Mesendoderm (in vitro differentiated cells): Measurements from ENCODE around the gene SPRYD3.

Source experiments
- DNase-seq: peaks from one replicate; pipeline ENCODE4 v3.0.0; 2013
- H2AK5ac ChIP-seq: 2 replicates; pipeline ENCODE4 v1.6.1; 2013; ENCODE audit warnings: low read length, inconsistent platforms
- H2BK120ac ChIP-seq: 2 replicates; pipeline ENCODE4 v1.6.1; 2013; ENCODE audit warnings: low read depth, mild to moderate bottlenecking, low read length, moderate library complexity, mixed read lengths
- H2BK15ac ChIP-seq: replicated peaks from 2 replicates; pipeline ENCODE4 v1.6.1; 2013; ENCODE audit warnings: low read depth, mild to moderate bottlenecking, moderate library complexity
- H2BK5ac ChIP-seq: 2 replicates; pipeline ENCODE4 v1.6.1; 2013; ENCODE audit warnings: low read length, inconsistent platforms
- H3K18ac ChIP-seq: 2 replicates; pipeline ENCODE4 v1.6.1; 2013; ENCODE audit warnings: mild to moderate bottlenecking, low read length, mixed read lengths
- H3K23ac ChIP-seq: one replicate; pipeline ENCODE4 v1.6.1; 2013; ENCODE audit warnings: low read length
- H3K27ac ChIP-seq: 2 replicates; pipeline ENCODE4 v1.5.1; 2013; ENCODE audit warnings: low read depth, mild to moderate bottlenecking, inconsistent platforms, low read length, moderate library complexity
- H3K27me3 ChIP-seq: 2 replicates; pipeline ENCODE4 v1.6.1; 2013; ENCODE audit warnings: low read length, control low read depth, mild to moderate bottlenecking, inconsistent platforms; ENCODE audit not compliant: insufficient read depth, poor library complexity
- H3K36me3 ChIP-seq: 2 replicates; pipeline ENCODE4 v1.6.1; 2013; ENCODE audit warnings: low read length, inconsistent platforms; ENCODE audit not compliant: control insufficient read depth, insufficient read depth
- H3K4ac ChIP-seq: one replicate; pipeline ENCODE4 v1.6.1; 2013; ENCODE audit warnings: low read depth, mild to moderate bottlenecking, low read length, moderate library complexity
- H3K4me1 ChIP-seq: 2 replicates; pipeline ENCODE4 v1.6.1; 2013; ENCODE audit warnings: low read depth, low read length, inconsistent platforms; ENCODE audit not compliant: control insufficient read depth
- H3K4me2 ChIP-seq: 2 replicates; pipeline ENCODE4 v1.6.1; 2013; ENCODE audit warnings: low read length
- H3K4me3 ChIP-seq: 2 replicates; pipeline ENCODE4 v1.5.1; 2013; ENCODE audit warnings: mild to moderate bottlenecking, low read length
- H3K56ac ChIP-seq: one replicate; pipeline ENCODE4 v1.6.1; 2013; ENCODE audit warnings: low read length
- H3K79me1 ChIP-seq: 2 replicates; pipeline ENCODE4 v1.6.1; 2013; ENCODE audit warnings: low read length, inconsistent platforms
- H3K79me2 ChIP-seq: 2 replicates; pipeline ENCODE4 v1.6.1; 2013; ENCODE audit warnings: mild to moderate bottlenecking, low read length; ENCODE audit not compliant: control insufficient read depth, insufficient read depth
- H3K9ac ChIP-seq: 2 replicates; pipeline ENCODE4 v1.6.1; 2013; ENCODE audit warnings: low read length, inconsistent platforms
- H4K5ac ChIP-seq: one replicate; pipeline ENCODE4 v1.6.1; 2013; ENCODE audit warnings: low read length
- H4K8ac ChIP-seq: one replicate; pipeline ENCODE4 v1.6.1; 2013; ENCODE audit warnings: low read depth, mild to moderate bottlenecking, control low read depth, low read length, moderate library complexity
- WGBS: extraction: QIAGEN DNeasy Blood & Tissue Kit; methylation state at CpG from one replicate; pipeline ENCODE4 v1.1.7; 2013; ENCODE audit warnings: low lambda C conversion rate, missing lambda C conversion rate; ENCODE audit not compliant: insufficient coverage; ENCODE audit errors: extremely low coverage; 5-methylcytosine and 5-hydroxymethylcytosine counted together

Gene SPRYD3

GRCh38 chr12:53120685-53121525, 41.7 kb upstream of the SPRYD3 start:
- Histone ChIP-seq H3K79me1 (no peaks in the 10 kb centered on the region), H2AK5ac (no peak overlapping the region), H3K9ac (no peak overlapping the region), H3K79me2 (no peaks in the 10 kb centered on the region), H3K4me1 (no peaks in the 10 kb centered on the region), H4K8ac (no peak overlapping the region), H3K27ac (no peak overlapping the region), H3K4me2 (no peak overlapping the region), H3K4me3 (no peak overlapping the region), H3K36me3 (no peaks in the 10 kb centered on the region), H4K5ac (no peak overlapping the region), H2BK120ac (no peak overlapping the region), H3K23ac (no peak overlapping the region), H3K4ac (no peak overlapping the region), H3K18ac (no peak overlapping the region), H3K56ac (no peak overlapping the region), H2BK15ac (no peak overlapping the region), H3K27me3 (no peaks in the 10 kb centered on the region), H2BK5ac (no peak overlapping the region)
- DNase-seq, result no peak
- WGBS, result no CpG with 5 or more reads among the region's 12 CpGs

GRCh38 chr12:53118751-53119300, 39.6 kb upstream of the SPRYD3 start:
- no peak overlapping the region for H3K56ac ChIP-seq
- H3K79me2 ChIP-seq, result no peaks in the 10 kb centered on the region
- DNase-seq, result no peak
- no peaks in the 10 kb centered on the region for H3K79me1 ChIP-seq
- no peak overlapping the region for H2BK15ac ChIP-seq
- no peak overlapping the region for H4K5ac ChIP-seq
- no peak overlapping the region for H3K18ac ChIP-seq
- H3K27me3 ChIP-seq, result no peaks in the 10 kb centered on the region
- H3K4me3 ChIP-seq, result no peak overlapping the region
- H3K4me2 ChIP-seq, result no peak overlapping the region
- no peak overlapping the region for H3K4ac ChIP-seq
- H2AK5ac ChIP-seq, result no peak overlapping the region
- H3K9ac ChIP-seq, result no peak overlapping the region
- no peak overlapping the region for H3K23ac ChIP-seq
- H4K8ac ChIP-seq, result no peak overlapping the region
- no peaks in the 10 kb centered on the region for H3K36me3 ChIP-seq
- H3K4me1 ChIP-seq, result no peaks in the 10 kb centered on the region
- H2BK5ac ChIP-seq, result no peak overlapping the region
- H2BK120ac ChIP-seq, result no peak overlapping the region
- no CpG with 5 or more reads among the region's 8 CpGs for WGBS
- no peak overlapping the region for H3K27ac ChIP-seq

GRCh38 chr12:53115891-53116648, 36.9 kb upstream of the SPRYD3 start:
- WGBS, result no CpG with 5 or more reads among the region's 8 CpGs
- Histone ChIP-seq H3K4me2 (no peak overlapping the region), H2BK120ac (no peak overlapping the region), H4K5ac (no peak overlapping the region), H3K4me1 (no peaks in the 10 kb centered on the region), H3K23ac (no peak overlapping the region), H4K8ac (no peak overlapping the region), H3K9ac (no peak overlapping the region), H2BK15ac (no peak overlapping the region), H3K79me1 (no peaks in the 10 kb centered on the region), H3K56ac (no peak overlapping the region), H3K36me3 (no peaks in the 10 kb centered on the region), H2BK5ac (no peak overlapping the region), H3K27me3 (no peaks in the 10 kb centered on the region), H3K18ac (no peak overlapping the region), H3K4ac (no peak overlapping the region), H3K27ac (no peak overlapping the region), H3K4me3 (no peak overlapping the region), H3K79me2 (no peaks in the 10 kb centered on the region), H2AK5ac (no peak overlapping the region)
- no peak for DNase-seq

GRCh38 chr12:53115112-53115890, 36.1 kb upstream of the SPRYD3 start:
- H3K56ac ChIP-seq, result no peak overlapping the region
- H3K23ac ChIP-seq, result no peak overlapping the region
- H3K9ac ChIP-seq, result no peak overlapping the region
- H2BK120ac ChIP-seq, result no peak overlapping the region
- H3K4me3 ChIP-seq, result no peak overlapping the region
- no CpG with 5 or more reads among the region's 33 CpGs for WGBS
- no peaks in the 10 kb centered on the region for H3K79me1 ChIP-seq
- H2BK5ac ChIP-seq, result no peak overlapping the region
- no peaks in the 10 kb centered on the region for H3K79me2 ChIP-seq
- no peaks in the 10 kb centered on the region for H3K27me3 ChIP-seq
- DNase-seq, result peak; percentile 55
- no peak overlapping the region for H3K27ac ChIP-seq
- H3K36me3 ChIP-seq, result no peaks in the 10 kb centered on the region
- no peaks in the 10 kb centered on the region for H3K4me1 ChIP-seq
- no peak overlapping the region for H3K18ac ChIP-seq
- H2AK5ac ChIP-seq, result no peak overlapping the region
- no peak overlapping the region for H4K8ac ChIP-seq
- no peak overlapping the region for H4K5ac ChIP-seq
- no peak overlapping the region for H2BK15ac ChIP-seq
- H3K4me2 ChIP-seq, result no peak overlapping the region
- H3K4ac ChIP-seq, result no peak overlapping the region

GRCh38 chr12:53113951-53114350, 34.8 kb upstream of the SPRYD3 start:
- Histone ChIP-seq H3K4ac (no peak overlapping the region), H3K23ac (no peak overlapping the region), H4K8ac (no peak overlapping the region), H3K79me1 (no peaks in the 10 kb centered on the region), H2BK5ac (no peak overlapping the region), H3K56ac (no peak overlapping the region), H3K27ac (no peak overlapping the region), H3K18ac (no peak overlapping the region), H3K36me3 (no peaks in the 10 kb centered on the region), H3K4me2 (no peak overlapping the region), H2BK120ac (no peak overlapping the region), H3K4me3 (no peak overlapping the region), H2BK15ac (no peak overlapping the region), H3K4me1 (no peaks in the 10 kb centered on the region), H3K27me3 (no peaks in the 10 kb centered on the region), H3K9ac (no peak overlapping the region), H2AK5ac (no peak overlapping the region), H3K79me2 (no peaks in the 10 kb centered on the region), H4K5ac (no peak overlapping the region)
- no peak for DNase-seq
